Panc1 (cell line): ENCODE results near the gene CCDC167. TPM values are rescaled to one million over a fixed set of nuclear protein-coding genes. Genes with fewer than 3 reads are reported as not detected.

Source experiments
- ATAC-seq: fragments of 200-7000 bp; cut with Tn5 transposase; 2 replicates; pipeline ENCODE4 v1.9.1; 2020; ENCODE audit warnings: mild to moderate bottlenecking, moderate library complexity
- BruUV-seq: library from RNA; stranded (reverse); fragments of 400-500 nt; replicated peaks from 2 replicates; lab custom pipeline; 2021; lab: Mats Ljungman, UMichigan
- CTCF ChIA-PET: fragments of 300-600 bp; sonication (Branson Sonifier 250); formaldehyde crosslinking; loops from one replicate; lab custom pipeline; 2022; ENCODE audit warnings: antibody characterized with exemption; lab: Charles Lee
- POLR2A ChIA-PET: fragments of 300-600 bp; sonication (Branson Sonifier 250); formaldehyde crosslinking; loops from one replicate; lab custom pipeline; 2022; ENCODE audit warnings: antibody characterized with exemption; lab: Charles Lee
- DNase-seq: peaks from one replicate; pipeline ENCODE4 v3.0.0-alpha.2; 2010; ENCODE audit warnings: low read depth, low spot score
- H3K27ac ChIP-seq: 2 replicates; pipeline ENCODE4 v1.5.1; 2011; ENCODE audit warnings: mild to moderate bottlenecking, low read length, inconsistent platforms
- H3K27me3 ChIP-seq: fragments of 200-500 bp; sonication (Bioruptor generic); 2 replicates; pipeline ENCODE4 v1.6.0; 2014; ENCODE audit warnings: low read length, inconsistent platforms; ENCODE audit not compliant: control insufficient read depth, insufficient read depth
- H3K36me3 ChIP-seq: fragments of 200-500 bp; sonication (Bioruptor generic); 2 replicates; pipeline ENCODE4 v1.5.1; 2014; ENCODE audit warnings: inconsistent platforms, mild to moderate bottlenecking, low read length, moderate library complexity; ENCODE audit not compliant: control insufficient read depth, insufficient read depth
- H3K4me1 ChIP-seq: 2 replicates; pipeline ENCODE4 v1.5.1; 2011; ENCODE audit warnings: inconsistent platforms, mild to moderate bottlenecking, low read length, moderate library complexity; ENCODE audit not compliant: control insufficient read depth, insufficient read depth
- H3K4me3 ChIP-seq, 2 experiments: 2 replicates each; pipeline ENCODE4 v1.5.1; 2011 to 2012; ENCODE audit warnings: low read depth in 2 of 2, low read length in 2 of 2, mild to moderate bottlenecking in 2 of 2, inconsistent platforms in 1 of 2, moderate library complexity in 1 of 2
- H3K9me3 ChIP-seq: fragments of 200-500 bp; sonication (Bioruptor generic); 2 replicates; pipeline ENCODE4 v1.5.1; 2014; ENCODE audit warnings: low read depth, mild to moderate bottlenecking, inconsistent platforms, low read length, moderate library complexity; ENCODE audit not compliant: control insufficient read depth, insufficient read depth
- CTCF ChIP-seq: fragments of 450-650 bp; IDR thresholded peaks from 2 replicates; pipeline ENCODE4 v1.5.1; 2017; ENCODE audit warnings: mild to moderate bottlenecking
- POLR2AphosphoS5 ChIP-seq: IDR thresholded peaks from 2 replicates; pipeline ENCODE4 v1.6.1; 2012; ENCODE audit warnings: mild to moderate bottlenecking, low read depth, low read length, moderate library complexity
- REST ChIP-seq, 2 experiments: IDR thresholded peaks; 2 replicates each; pipeline ENCODE4 v1.6.1; 2011 to 2012; ENCODE audit warnings: low read depth in 2 of 2, control low read depth in 1 of 2, low read length in 1 of 2, mild to moderate bottlenecking in 1 of 2, moderate library complexity in 1 of 2; ENCODE audit not compliant: insufficient read depth in 1 of 2
- SIN3A ChIP-seq: IDR thresholded peaks from 2 replicates; pipeline ENCODE4 v1.6.1; 2012; ENCODE audit warnings: low read depth, mild to moderate bottlenecking, low read length, moderate library complexity, borderline replicate concordance; ENCODE audit not compliant: insufficient read depth
- TCF7L2 ChIP-seq: IDR thresholded peaks from 2 replicates; pipeline ENCODE4 v1.6.1; 2011; ENCODE audit warnings: mild to moderate bottlenecking, low read depth, low read length, inconsistent platforms
- in situ Hi-C: cut with HindIII; loops from 2 replicates; pipeline ENCODE4 v1.10.0; 2016; ENCODE audit warnings: low sequenced_read_pairs, low pct_unique_long_range_greater_than_20kb
- intact Hi-C: fragments of 100-400 bp; cut with micrococcal nuclease; formaldehyde crosslinking; loops from one replicate; pipeline ENCODE4 v1.10.0; 2022; ENCODE audit not compliant: unreplicated experiment
- total RNA-seq: library from RNA; stranded (reverse); gene quantifications from one replicate; pipeline ENCODE4 v1.2.1, GENCODE V29; 2021; ENCODE audit not compliant: unreplicated experiment

Gene CCDC167
- total RNA-seq, 1 experiment from 2014 or later = 57.6 TPM

GRCh38 chr6:37477656-37478435 is 21.8 kb downstream of the CCDC167 start:
- Histone ChIP-seq H3K27ac (no peak overlapping the region), H3K27me3 (no peaks in the 10 kb centered on the region), H3K36me3 (0 out of 2 replicates have a peak, but pooled peaks cover 2% of the 10 kb centered on the region), H3K4me1 (no peaks in the 10 kb centered on the region; the same call in 1 of the 2 replicates), H3K4me3 (no peak overlapping the region), H3K9me3 (no peaks in the 10 kb centered on the region)
- TF ChIP-seq POLR2AphosphoS5 (no peak), SIN3A (no peak), REST (IDR thresholded peaks at IDR 0.05; ENCODE audit: insufficient read depth in 1 of 2, low read depth in 2 of 2, low read length in 1 of 2) (no peak), TCF7L2 (no peak), CTCF (no peak)
- in situ Hi-C loops = no loop called here
- ATAC-seq (no peak), DNase-seq (no peak)
- ChIA-PET POLR2A (no interaction called here), CTCF (no interaction called here)
- no TSS peak for BruUV-seq
- intact Hi-C loops = no loop called here

- 0 out of 2 replicates have a peak, but pooled peaks cover 2% of the 10 kb centered on the region for H3K36me3 ChIP-seq
Observed at GRCh38 chr6:37477191-37477590, 22.5 kb downstream of the CCDC167 start.

More at GRCh38 chr6:37477191-37477590, 22.5 kb downstream of the CCDC167 start:
- no TSS peak for BruUV-seq
- Histone ChIP-seq H3K9me3 (no peaks in the 10 kb centered on the region), H3K27me3 (no peaks in the 10 kb centered on the region), H3K4me3 (no peak overlapping the region), H3K27ac (no peak overlapping the region), H3K4me1 (no peaks in the 10 kb centered on the region)
- in situ Hi-C loops = no loop called here
- ChIA-PET POLR2A (no interaction called here), CTCF (no interaction called here)
- no peak for DNase-seq
- intact Hi-C loops = no loop called here
- no peak for ATAC-seq
- TF ChIP-seq SIN3A (no peak), CTCF (no peak), POLR2AphosphoS5 (no peak), REST (IDR thresholded peaks at IDR 0.05; ENCODE audit: insufficient read depth in 1 of 2, low read depth in 2 of 2, low read length in 1 of 2) (no peak), TCF7L2 (no peak)
